Loucy (cell line): ENCODE data around the gene MEGF6.

Experiments used
- H2AFZ ChIP-seq: fragments of 200-600 bp; sonication (generic); 2 replicates; pipeline ENCODE4 v1.6.0; 2016; ENCODE audit warnings: antibody characterized with exemption, mild to moderate bottlenecking, low read length, moderate library complexity
- H3F3A ChIP-seq: fragments of 200-600 bp; 2 replicates; pipeline ENCODE4 v1.6.0; 2016; ENCODE audit warnings: antibody characterized with exemption, low read depth, mild to moderate bottlenecking
- H3K27me3 ChIP-seq: fragments of 200-600 bp; sonication (generic); 2 replicates; pipeline ENCODE4 v1.6.1; 2014; ENCODE audit warnings: low read length, mild to moderate bottlenecking; ENCODE audit not compliant: insufficient read depth, poor library complexity, severe bottlenecking
- H3K36me3 ChIP-seq: fragments of 200-600 bp; sonication (generic); 2 replicates; pipeline ENCODE4 v1.6.1; 2016; ENCODE audit warnings: low read length; ENCODE audit not compliant: insufficient read depth
- H3K4me1 ChIP-seq: fragments of 200-600 bp; sonication (generic); 2 replicates; pipeline ENCODE4 v1.5.1; 2014; ENCODE audit warnings: low read length, mild to moderate bottlenecking; ENCODE audit not compliant: insufficient read depth, poor library complexity, severe bottlenecking
- H3K4me2 ChIP-seq: fragments of 200-600 bp; sonication (generic); 2 replicates; pipeline ENCODE4 v1.6.0; 2014; ENCODE audit warnings: antibody characterized with exemption, low read length, low read depth, mild to moderate bottlenecking; ENCODE audit not compliant: poor library complexity, severe bottlenecking
- H3K4me3 ChIP-seq: fragments of 200-600 bp; sonication (generic); 2 replicates; pipeline ENCODE4 v1.5.1; 2014; ENCODE audit warnings: low read length, mild to moderate bottlenecking, mixed read lengths; ENCODE audit not compliant: poor library complexity, severe bottlenecking
- H3K79me2 ChIP-seq: fragments of 200-600 bp; sonication (generic); 2 replicates; pipeline ENCODE4 v1.6.1; 2014; ENCODE audit warnings: low read length; ENCODE audit not compliant: insufficient read depth
- H3K9ac ChIP-seq: fragments of 200-600 bp; sonication (generic); 2 replicates; pipeline ENCODE4 v1.6.0; 2014; ENCODE audit warnings: mild to moderate bottlenecking, low read depth, low read length, moderate library complexity; ENCODE audit not compliant: poor library complexity, severe bottlenecking
- H3K9me2 ChIP-seq: fragments of 200-600 bp; sonication (generic); replicated peaks from 2 replicates; pipeline ENCODE4 v1.6.1; 2016; ENCODE audit warnings: low read depth, low read length, mixed read lengths
- H3K9me3 ChIP-seq: fragments of 200-600 bp; sonication (generic); 2 replicates; pipeline ENCODE4 v1.6.1; 2014; ENCODE audit warnings: mild to moderate bottlenecking, antibody characterized with exemption, low read length, low read depth; ENCODE audit not compliant: insufficient read depth
- H4K20me1 ChIP-seq: fragments of 200-600 bp; sonication (generic); 2 replicates; pipeline ENCODE4 v1.6.0; 2014; ENCODE audit warnings: antibody characterized with exemption, low read length, mild to moderate bottlenecking; ENCODE audit not compliant: insufficient read depth, poor library complexity, severe bottlenecking
- CTCF ChIP-seq: fragments of 200-600 bp; sonication (generic); conservative IDR thresholded peaks from 2 replicates; pipeline ENCODE4 v1.5.1; 2014; ENCODE audit warnings: mild to moderate bottlenecking, antibody characterized with exemption, low read length
- EZH2phosphoT487 ChIP-seq: fragments of 200-600 bp; IDR thresholded peaks from 2 replicates; pipeline ENCODE4 v1.6.1; 2018; ENCODE audit warnings: antibody characterized with exemption, mild to moderate bottlenecking, moderate library complexity, borderline replicate concordance

The MEGF6 gene

GRCh38 chr1:3652548-3653285 lies 41.4 kb upstream of the MEGF6 start:
- H3K9me3 ChIP-seq = no peaks in the 10 kb centered on the region
- H3K36me3 ChIP-seq = no peaks in the 10 kb centered on the region
- no peaks in the 10 kb centered on the region for H3K27me3 ChIP-seq
- no peaks in the 10 kb centered on the region for H3F3A ChIP-seq
- H3K4me2 ChIP-seq = no peak overlapping the region
- TF ChIP-seq EZH2phosphoT487 (no peak), CTCF (no peak)
- H3K4me3 ChIP-seq = no peak overlapping the region
- H3K9me2 ChIP-seq = no peaks in the 10 kb centered on the region
- peaks cover 18% of the 10 kb centered on the region for H3K4me1 ChIP-seq
- H3K9ac ChIP-seq = no peak overlapping the region
- no peaks in the 10 kb centered on the region for H4K20me1 ChIP-seq
- no peak overlapping the region for H2AFZ ChIP-seq
- H3K79me2 ChIP-seq = peaks cover 21% of the 10 kb centered on the region

- Histone ChIP-seq H3K4me2 (no peak within 1 kb of the TSS), H3F3A (no peaks in the 10 kb centered on the region), H3K27me3 (no peaks in the 10 kb centered on the region), H3K79me2 (peaks cover 25% of the 10 kb centered on the region), H2AFZ (no peak within 1 kb of the TSS), H3K9ac (no peak within 1 kb of the TSS), H3K4me1 (peaks cover 24% of the 10 kb centered on the region), H3K4me3 (no peak within 1 kb of the TSS), H3K9me3 (no peaks in the 10 kb centered on the region), H3K36me3 (no peaks in the 10 kb centered on the region), H3K9me2 (no peaks in the 10 kb centered on the region), H4K20me1 (no peaks in the 10 kb centered on the region)
- TF ChIP-seq EZH2phosphoT487 = no peak
- no peak for TF ChIP-seq CTCF
Measured at GRCh38 chr1:3651930-3652547, 40.7 kb upstream of the MEGF6 start, which contains the start of gene TP73. TP73 (plus strand) TSS chr1:3652516; CDS start chr1:3682366, 29,850 bp downstream.

GRCh38 chr1:3651026-3651929 lies 40.0 kb upstream of the MEGF6 start:
- no peak overlapping the region for H3K9ac ChIP-seq
- no peaks in the 10 kb centered on the region for H3K9me3 ChIP-seq
- H4K20me1 ChIP-seq = no peaks in the 10 kb centered on the region
- TF ChIP-seq EZH2phosphoT487 (no peak), CTCF (no peak)
- H3K4me1 ChIP-seq = peaks cover 27% of the 10 kb centered on the region
- H3K36me3 ChIP-seq = no peaks in the 10 kb centered on the region
- no peaks in the 10 kb centered on the region for H3F3A ChIP-seq
- H3K79me2 ChIP-seq = peaks cover 25% of the 10 kb centered on the region
- no peak overlapping the region for H3K4me2 ChIP-seq
- no peaks in the 10 kb centered on the region for H3K9me2 ChIP-seq
- H2AFZ ChIP-seq = no peak overlapping the region
- no peaks in the 10 kb centered on the region for H3K27me3 ChIP-seq
- no peak overlapping the region for H3K4me3 ChIP-seq
